NOMO-1 (cell line): Measurements from ENCODE around the gene IGHMBP2.

Experiments used
- DNase-seq, 2 experiments: peaks; one replicate each; lab custom pipeline; 2025; ENCODE audit not compliant: unreplicated experiment in 2 of 2; lab: John Stamatoyannopoulos, UW

The IGHMBP2 gene

DNA sequence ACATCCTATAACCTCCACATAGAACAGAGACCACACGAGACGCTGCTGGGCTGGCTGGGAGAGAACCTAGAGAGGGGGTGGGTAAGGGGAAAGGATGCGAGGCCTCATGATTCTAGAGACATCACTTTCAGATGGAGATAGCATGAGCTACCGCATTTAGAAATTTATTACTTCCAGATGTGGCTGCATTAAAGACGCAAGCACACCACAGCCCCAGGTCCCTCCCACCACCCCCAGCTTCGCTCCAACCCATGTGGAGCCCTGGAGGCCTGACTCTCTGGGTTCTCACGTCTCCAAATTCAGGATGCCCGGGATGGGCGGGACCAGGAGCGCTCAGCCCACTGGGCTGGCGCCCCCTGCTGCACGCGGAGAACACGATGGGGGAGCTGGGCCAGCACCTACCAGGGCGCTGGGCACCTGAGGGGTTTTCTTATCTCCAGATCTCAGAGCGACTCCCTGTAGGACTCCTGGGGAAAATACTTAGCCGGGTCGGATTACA, 13.7 kb upstream of the IGHMBP2 start:
- no peak for DNase-seq

DNA sequence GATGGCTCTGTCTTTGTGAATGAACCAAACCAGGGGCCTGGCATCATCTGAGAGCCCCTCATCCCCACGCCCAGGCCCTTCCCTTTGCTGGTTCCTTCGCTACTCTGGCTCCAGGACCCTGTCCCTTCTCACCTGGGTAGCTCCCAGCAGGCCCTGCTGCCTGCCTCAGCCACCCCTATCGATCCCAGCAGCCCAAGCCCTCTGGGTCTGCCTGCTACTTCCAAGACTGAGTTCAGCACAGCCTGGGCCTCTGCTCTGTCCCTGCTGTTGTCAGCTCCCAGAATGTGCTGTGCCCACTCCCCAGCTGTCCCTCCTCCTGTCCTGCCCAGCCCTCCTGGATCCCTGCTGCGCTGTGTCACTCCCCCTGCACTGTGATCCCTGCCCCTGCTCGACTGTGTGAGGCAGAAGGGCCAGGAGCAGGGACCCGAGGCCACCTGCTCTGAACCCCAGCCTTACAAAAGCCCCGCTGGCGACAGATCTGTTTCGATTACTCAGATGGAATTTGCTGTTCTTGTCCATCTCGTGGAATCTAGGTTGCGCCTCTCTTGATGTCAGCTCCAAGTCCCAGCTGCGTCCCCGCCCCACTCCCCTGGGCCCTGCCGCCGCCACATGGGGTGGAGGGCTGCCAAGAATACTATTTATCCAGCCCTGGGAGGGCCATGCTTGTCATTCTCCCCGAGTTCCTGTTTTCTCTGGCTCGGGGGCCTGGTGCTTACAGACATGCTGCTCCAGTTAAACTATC, 13.0 kb upstream of the IGHMBP2 start:
- no peak for DNase-seq

DNA sequence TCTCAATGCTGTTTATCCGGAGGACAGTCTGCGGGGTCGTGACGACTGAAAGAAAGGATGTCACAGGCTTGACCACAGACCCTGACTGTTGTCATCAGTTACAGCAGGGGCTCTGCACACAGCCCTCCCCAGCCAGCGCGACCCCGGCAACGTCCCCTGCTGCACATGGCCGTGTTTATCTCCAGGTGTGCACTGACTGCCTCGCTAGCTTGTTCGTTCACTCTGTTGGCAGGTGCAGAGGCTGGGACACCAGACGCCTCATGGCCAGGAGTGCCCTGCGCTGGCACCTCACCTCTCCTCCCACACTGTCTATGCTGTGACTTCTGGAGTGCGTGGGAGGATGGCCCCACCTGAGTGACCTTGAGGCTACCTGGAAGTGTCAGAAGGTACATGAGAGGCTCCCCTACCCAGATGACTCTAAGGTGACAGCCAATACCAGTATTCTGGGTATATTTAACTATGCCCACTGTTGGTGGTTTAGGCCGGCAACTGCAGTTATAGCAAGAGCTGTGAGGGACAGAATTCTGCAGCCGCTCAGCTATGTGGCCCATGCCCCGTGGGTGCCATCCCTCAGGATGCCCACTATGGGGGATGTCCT, 12.2 kb upstream of the IGHMBP2 start:
- DNase-seq, result no peak

DNA sequence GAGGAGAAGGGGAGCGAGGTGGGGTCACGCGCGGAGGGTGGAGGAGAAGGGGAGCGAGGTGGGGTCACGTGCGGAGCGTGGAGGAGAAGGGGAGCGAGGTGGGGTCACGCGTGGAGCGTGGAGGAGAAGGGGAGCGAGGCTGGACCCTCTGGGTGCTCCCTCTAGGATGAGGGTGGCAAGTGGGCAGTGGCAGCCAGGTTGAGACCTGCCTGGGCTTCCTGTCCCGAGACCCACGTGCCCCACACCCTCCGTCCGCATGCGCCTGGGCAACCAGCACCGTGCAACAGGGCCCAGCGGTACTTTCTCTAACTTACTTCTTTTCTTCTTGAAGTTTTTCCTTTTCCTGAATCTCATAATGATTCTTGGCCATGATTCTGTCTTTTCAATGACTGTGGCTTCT, 11.1 kb upstream of the IGHMBP2 start:
- no peak for DNase-seq

DNA sequence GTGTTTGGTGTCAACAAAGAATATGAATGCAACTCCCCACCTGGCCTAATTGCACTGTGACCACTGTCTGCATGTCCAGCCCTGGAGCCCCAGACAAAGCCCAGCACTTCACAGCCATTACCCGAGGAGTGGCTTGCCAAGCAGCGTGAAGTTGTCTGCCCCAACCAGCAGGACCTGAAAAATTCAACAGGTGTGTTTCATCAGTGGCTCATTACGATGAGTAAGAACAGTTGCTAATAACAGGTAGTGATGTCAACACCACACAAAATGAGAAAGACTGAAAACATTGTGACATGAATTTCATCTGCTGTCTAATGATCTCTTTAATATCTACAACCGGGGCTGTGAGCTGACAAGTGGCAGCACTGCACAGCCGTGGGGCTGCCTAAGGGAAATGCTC, 10.4 kb upstream of the IGHMBP2 start:
- no peak for DNase-seq

DNA sequence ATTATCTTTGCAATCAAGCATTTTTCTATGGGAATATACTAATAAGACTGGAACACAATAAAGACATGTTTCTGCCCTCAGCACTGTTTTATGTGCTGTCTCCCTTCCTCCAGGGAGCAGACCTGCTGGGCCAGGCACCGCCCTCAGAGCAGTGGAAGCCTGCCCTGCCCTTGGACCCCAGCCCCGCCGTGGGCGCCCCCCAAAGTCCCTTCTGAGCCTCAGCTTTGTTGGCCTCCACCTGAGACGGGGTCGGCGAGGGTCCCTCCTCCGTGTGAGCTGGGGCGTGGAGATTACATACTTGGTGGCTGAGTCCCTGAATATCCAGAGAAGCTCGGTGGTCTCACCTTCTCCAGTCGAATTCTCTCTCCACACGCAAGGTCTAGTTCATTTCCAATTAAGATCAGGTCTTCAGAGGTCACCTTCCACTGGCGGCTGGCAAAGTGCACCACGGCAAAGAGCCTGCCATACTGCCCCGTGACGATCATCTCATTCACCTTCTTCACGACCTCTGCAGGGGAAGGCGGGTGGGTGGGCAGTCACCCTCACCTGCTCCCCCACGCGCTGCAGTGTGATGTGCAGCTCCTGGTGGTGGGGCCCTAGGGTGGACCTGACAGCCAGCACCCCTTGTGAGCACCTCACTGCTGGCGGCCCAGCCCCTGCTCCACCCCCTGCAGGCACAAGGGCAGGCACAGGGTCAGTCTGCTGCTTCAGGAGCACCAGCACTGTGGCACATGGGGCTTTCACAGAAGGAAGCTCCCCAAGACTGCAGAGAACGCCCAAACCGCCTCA, 7.3 kb upstream of the IGHMBP2 start:
- no peak for DNase-seq

DNA sequence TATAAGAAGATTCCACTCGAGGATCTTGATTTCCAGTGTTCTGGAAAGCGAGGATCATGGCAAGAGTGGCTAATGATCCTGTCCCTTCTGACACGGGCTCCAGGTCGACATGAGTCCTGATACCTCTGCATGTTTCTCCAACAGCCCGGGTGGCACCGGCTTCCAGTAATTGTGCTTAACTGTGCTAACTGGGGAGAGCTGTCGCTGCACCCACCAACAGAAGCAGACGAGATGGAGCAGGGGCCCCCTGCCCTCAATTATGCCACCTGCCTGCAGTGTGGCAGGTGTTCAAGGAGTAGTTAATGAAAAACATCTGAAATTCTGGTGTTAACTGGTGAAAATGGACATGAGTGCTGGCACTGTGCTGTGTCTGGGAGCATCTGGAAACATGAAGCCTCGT, 6.2 kb upstream of the IGHMBP2 start:
- no peak for DNase-seq

DNA sequence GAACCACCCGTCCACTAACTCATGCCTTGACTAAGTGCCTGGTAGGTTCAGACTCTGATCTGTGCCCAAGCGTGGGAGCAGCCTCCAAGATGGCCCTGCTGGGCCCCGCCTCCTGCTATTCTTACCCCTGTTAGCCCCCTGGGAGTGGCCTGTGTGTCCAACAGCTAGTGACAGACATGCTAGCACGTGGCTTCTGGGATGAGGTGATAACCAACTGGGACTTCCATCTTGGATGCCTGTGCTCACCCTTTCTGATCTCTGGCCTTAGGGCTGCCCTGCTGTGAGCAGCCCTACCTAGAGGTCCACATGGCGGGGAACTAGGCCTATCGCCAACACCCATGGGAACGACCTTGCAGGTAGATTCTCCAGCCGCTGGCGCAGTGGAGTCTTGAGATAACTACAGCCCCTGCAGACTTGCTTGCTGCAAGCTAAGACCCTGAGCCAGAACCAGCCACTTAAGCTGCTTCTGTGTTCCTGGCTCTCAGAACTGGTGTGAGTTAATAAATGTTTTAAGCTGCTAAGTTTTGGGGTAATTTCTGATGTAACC, 2.8 kb upstream of the IGHMBP2 start:
- no peak for DNase-seq

DNA sequence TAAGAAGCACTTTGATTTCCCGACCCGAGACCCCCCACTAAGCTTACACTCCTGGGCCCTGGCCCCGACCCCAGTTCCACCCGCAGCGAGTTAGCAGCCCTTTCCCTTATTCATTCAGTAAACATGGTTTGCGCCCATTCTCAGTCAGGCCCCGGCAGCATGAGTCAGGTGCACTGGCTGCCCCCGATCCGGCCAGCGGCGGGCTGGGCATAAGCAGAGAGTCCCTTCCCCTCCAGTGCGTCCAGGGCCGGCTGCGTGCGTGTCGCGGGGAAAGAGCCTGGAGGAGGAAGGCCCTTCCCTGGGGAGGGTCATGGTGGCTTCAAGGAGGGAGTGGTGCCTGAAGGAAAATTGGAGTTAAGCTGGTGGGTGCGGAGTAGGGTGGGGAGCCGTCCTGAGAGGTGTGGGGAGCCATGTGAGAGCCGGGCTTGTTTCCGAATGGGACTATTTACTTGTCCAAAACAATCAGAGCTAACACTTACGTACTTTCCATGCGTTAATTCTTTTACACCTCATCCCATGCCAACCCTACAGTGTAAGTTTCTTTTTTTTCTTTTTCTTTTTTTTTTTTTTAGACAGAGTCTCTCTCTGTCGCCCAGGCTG, 657 bp downstream of the IGHMBP2 start:
- DNase-seq, result no peak

DNA sequence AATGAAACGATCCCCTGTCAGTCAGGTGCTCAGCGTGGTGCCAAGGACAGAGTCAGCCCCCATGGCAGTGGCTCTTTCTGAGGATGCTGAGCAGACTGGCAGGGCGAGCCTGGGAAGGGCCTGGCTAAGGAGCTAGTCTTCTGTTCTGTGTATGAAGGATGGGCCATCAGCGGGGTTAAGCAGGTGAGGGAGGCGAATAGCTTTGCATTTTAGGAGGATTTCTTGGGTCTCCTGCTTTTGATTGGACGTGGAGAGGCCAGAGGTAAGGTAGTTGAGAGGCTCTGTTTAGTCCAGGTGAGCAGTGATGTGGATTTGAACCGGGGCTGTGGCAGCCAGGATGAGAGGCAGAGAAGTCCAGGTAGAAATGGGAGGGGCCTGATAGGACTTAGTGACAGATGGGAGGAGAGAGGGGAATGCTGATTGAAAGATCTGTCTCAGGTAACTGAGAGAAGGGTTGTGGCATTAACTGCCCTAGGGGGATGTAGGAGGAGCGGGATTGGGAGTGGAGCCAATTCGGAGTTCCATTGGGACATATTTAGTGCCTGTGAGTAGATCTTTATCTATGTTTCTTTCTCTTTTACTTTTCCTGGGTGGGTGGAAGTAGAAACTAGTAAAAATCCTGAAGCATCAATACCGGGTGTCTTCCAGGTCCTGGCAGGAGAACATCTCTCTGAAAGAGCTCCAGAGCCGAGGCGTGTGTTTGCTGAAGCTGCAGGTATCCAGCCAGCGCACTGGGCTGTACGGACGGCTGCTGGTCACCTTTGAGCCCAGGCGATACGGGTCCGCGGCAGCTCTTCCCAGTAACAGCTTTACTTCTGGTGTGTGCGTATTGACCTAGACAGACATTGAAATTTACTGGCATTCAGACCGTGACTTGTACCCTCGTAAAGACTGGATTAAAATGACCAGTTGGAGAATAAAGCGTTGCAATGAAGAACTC, 2.0 kb downstream of the IGHMBP2 start:
- no peak for DNase-seq

DNA sequence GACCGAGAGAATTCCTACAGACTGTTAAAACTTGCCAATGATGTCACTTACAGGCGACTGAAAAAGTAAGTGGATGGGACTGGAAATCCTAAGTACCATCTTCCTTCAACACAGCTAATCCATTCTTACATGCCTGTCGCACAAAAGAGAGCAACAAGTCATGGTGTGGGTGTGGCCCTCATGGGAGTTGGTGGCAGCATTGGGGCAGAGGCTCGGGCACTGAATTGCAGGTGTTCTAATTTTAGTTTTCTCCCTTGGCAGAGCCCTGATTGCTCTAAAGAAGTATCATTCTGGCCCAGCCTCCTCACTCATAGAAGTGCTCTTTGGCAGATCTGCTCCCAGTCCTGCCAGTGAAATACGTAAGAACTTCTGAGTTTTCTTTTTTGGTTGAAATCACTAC, 4.6 kb downstream of the IGHMBP2 start:
- no peak for DNase-seq

DNA sequence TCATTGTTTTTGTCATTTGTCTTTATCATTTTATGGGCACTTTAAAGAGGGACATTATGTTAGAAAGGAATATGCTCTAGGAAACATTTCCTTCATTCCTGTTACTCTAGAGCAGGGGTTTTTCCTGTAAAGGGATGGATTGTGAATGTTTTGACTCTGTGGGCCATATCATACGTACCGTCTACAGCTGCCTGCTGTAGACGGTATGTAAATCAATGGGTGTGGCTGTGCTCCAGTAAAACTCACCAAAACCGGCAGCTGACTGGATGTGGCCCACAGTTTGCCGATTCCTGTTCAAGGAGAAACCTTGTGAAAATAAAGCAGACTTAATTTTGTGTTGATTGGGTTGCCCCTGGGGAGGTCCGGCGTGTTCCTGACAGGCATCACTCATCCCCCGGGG, 7.3 kb downstream of the IGHMBP2 start:
- no peak for DNase-seq

DNA sequence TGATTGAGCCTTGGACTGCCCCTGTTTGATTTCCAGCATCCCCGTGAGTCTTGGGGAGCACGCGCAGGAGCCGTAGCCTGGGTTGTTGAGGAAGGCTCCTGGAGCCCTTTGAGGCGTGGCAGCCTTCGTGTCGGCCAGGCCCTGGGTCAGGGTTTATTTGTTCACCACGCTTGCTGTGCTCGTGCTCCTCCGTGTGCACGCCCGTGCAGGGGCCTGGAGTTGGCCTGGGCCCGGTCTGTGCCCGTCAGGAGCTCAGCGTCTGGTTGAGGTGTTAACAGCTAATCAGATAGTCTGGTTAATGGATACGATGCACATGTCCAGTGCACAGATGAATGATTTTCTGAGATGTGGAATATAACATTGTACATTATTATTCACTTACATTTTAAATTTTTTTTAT, 8.0 kb downstream of the IGHMBP2 start:
- DNase-seq, result no peak

DNA sequence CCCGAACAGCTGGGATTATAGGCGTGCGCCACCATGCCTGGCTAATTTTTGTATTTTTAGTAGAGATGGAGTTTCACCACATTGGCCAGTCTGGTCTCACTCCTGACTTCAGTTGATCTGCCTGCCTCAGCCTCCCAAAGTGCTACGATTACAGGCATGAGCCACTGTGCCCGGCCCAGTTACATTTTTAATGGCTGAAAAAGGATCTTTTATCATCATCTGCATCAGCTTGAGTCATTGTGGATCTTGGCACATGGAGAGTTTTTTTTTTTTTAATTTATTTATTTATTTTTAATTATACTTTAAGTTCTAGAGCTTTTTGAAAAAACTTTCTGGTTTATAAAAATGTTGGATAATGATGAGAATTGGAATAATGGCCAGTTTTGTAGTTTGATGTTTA, 8.6 kb downstream of the IGHMBP2 start:
- DNase-seq, result no peak

DNA sequence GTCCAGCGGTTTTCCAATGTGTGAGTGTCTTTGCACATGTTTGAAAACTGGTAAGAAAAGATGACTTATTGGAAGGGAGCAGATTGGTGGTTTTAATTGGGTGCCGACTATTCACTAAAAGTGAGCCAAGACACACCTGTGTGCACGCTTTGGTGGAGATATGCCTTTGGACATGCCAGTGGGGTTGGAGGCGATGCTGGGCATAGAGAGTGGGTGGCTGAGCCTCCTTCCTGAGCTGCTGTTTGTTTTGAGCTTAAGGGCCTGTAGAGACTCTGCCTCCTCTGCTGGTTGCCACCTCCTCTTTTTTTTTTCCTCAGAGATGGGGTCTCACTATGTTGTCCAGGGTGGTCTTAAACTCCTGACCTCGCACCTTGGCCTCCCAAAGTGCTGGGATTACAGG, 9.5 kb downstream of the IGHMBP2 start:
- no peak for DNase-seq

DNA sequence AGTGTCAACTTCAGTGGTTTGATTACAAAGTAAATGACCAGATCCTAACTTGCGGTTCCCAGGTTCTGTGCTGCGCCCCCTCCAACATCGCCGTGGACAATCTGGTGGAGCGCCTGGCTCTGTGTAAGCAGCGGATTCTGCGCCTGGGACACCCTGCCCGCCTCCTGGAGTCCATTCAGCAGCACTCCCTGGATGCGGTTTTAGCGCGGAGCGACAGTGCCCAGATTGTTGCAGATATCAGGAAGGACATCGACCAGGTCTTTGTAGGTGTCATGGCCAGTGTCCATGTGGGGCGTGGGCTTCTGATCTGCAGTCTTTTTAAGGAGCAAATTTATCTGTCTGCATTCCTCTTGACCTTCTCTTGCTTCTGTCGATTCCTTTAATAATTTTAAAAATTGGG, 11.1 kb downstream of the IGHMBP2 start:
- no peak for DNase-seq

DNA sequence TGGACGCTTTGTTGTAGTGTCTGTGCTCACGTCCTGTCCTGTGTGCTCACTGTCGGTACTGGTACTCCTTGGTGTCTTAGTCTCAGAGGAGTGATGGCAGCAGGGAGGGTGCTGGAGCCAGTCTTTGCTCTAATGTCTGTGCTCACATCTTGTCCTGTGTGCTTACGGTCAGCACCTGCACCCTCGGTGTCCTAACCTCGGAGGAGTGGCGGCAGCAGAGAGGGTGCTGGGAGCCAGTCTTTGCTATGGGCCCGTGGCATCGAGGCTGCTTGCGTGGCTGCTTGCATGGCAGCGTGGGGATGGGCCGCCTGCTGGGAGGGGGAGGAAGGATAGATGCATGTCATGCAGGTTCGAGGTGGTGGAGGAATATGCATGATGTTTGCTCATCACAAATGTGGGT, 12.7 kb downstream of the IGHMBP2 start:
- DNase-seq, result no peak

DNA sequence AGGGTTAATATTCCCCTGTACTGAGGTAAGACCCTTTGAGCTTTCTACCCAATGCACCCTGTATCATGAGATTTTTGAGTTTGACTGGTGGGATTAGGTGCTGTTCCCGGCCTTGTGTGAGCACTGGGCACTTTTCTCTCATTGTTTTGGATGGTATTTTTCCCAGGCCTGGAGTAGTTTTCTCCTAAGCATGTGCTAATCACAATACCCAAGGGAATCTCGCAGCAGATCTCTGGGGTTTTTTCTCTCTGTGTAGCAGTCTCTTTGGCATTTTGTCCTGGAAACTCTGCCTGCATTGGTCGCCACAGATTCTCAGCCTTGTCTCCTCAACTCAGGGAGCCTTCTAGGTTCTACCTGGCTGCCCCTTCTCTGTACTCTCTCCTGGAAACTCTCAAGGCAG, 19.9 kb downstream of the IGHMBP2 start:
- no peak for DNase-seq

DNA sequence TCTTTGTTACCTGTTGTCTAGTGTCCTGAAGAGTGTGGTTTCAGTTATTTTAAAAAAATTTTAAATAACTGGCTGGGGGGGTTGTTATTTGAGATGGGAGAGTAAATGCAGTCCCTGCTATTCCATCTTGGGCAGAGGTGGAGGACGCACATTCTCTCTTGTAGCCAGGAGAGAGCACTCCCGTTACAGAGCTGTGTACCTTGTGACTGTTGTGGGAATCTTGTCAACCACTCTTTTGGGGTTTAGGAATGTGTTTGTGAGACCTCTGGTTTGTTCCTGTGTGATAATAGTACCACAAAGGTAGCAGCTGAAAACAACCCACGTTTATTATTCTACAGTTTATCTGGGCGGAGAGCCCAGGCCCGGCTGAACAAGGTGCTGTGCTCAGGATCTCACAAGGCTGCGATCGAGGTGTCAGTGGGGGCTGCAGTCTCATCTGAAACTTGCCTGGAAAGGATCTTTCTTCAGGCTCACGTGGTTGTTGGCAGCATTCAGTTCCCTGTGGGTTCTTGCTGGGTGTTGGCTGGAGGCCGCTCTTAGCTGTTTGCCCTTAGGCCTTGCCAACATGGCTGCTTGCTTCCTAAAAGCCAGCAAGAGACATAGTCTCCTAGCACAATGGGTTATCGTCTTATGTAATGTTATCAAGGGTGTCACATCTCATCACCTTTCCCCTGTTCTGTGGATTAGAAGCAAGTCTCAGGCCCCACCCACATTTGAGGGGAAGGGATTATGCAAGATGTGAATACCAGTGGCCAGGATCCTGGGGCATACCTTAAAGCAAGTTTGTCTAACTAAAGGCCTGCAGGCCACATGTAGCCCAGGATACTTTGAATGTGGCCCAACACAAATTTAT, 20.6 kb downstream of the IGHMBP2 start:
- DNase-seq, result no peak
